NOMO-1 treated with DMSO at 0.1 percent for 48 hours (cell line): ENCODE results near the gene ZFHX2.

Experiments used
- DNase-seq: peaks from one replicate; lab custom pipeline; 2025; ENCODE audit not compliant: unreplicated experiment; lab: John Stamatoyannopoulos, UW

ZFHX2 gene

DNA sequence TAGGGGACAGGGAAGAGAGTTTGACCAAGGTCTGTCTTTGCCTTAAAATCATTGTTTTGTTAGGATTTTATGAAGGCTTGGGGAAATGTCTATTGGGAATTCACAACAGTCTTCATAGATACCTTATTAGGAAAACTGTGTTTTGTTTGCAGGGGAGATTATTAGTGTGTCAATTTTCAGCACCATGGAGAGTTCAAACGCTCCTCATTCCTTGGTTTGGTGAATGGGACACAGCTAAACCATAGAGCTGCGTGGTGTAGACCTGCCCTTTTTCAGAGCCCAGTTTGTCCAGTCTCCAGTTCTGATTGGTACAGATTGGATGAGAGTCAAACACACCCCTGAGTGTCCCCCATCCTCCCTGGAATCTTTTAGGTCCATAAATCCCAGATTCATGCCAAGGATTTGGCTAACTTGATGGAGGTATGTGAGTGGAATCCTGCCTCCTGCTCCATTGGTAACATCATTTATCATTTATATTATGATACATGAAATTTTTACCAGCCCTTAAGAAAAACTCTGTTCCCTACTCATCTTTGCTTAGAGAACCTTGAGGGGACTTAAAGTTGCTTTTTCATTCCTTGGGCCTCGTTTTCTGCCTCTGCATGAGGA is 70.1 kb downstream of the ZFHX2 start:
- peak; percentile 10 for DNase-seq

DNA sequence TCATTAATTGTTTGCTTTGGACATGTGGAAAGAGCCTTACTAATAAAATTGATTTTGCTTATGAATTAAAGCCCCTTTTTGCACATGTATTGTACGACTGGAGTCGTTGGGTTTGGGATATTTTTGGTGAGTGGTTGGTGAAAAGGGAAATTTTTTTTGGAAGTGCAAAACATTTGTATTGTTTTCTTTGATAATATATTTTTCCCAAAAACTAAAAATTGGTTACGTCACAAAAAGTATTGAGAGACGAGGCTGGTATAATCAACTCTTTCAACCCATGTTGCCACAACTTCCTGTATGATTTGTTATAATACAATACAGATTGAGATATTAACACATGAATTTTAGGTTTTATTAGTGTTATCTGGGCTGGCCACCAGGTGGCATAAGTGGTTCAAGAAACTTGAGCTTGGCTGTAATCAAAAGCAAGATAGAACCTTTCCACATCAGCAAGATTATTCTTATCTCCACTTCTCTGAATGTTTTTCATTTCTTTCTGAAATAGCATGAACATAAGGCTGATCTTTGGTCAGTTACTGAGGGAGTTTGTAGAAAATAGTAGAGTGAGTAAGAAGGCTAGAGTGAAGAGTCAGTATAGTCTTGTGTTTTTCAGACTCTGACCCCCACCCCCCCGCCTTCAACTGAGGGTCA is 73.3 kb downstream of the ZFHX2 start:
- peak; percentile 55 for DNase-seq

DNA sequence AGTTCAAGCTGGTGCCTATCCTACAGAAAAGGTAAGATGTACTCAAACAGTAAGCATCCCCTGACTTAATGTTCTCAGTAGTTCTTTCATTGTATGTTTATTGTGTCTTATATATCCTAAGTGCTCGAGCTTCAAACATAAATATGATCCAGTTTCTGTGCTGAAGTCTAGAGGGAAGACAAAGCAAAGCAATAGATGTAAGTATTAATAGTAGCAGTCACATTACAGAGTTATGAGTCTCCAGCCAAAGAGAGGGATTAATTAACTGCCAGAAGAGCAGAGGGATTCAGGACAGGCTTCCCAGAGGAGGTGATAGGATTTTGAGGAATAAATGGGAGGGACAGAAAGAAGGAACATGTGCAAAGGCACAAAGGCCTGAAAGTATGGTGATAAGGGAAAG is 80.6 kb downstream of the ZFHX2 start:
- DNase-seq, result no peak
